WTC11 (cell line): Measurements from ENCODE around the gene STK32C.

Source experiments
- GRHL2 ChIP-seq: fragments of 250-450 bp; sonication (Bioruptor Pico); IDR thresholded peaks from 2 replicates; pipeline ENCODE4 v1.8.0; 2022; ENCODE audit warnings: mild to moderate bottlenecking, moderate library complexity; ENCODE audit not compliant: insufficient replicate concordance, severe bottlenecking
- ZNF121 ChIP-seq: sonication (generic); formaldehyde crosslinking; IDR thresholded peaks from 2 replicates; pipeline ENCODE4 v1.8.0; 2023; ENCODE audit warnings: missing genetic modification reagents
- ZNF416 ChIP-seq: fragments of 250-450 bp; sonication (Bioruptor Pico); IDR thresholded peaks from 2 replicates; pipeline ENCODE4 v1.9.0; 2021; ENCODE audit warnings: mild to moderate bottlenecking, inconsistent platforms
- ZNF671 ChIP-seq: fragments of 250-450 bp; sonication (Bioruptor Pico); IDR thresholded peaks from 2 replicates; pipeline ENCODE4 v1.8.0; 2021; ENCODE audit warnings: mild to moderate bottlenecking
- TF ChIP-seq, protein P1 (sequence below): sonication (generic); formaldehyde crosslinking; IDR thresholded peaks from 2 replicates; pipeline ENCODE4 v1.8.1; 2023; ENCODE audit warnings: mild to moderate bottlenecking, missing genetic modification reagents, moderate library complexity
- TF ChIP-seq, protein P2 (sequence below): fragments of 200-600 bp; IDR thresholded peaks from 2 replicates; pipeline ENCODE4 v1.8.0; 2022; ENCODE audit warnings: antibody characterized with exemption
- TF ChIP-seq, protein P3 (sequence below): sonication (generic); formaldehyde crosslinking; IDR thresholded peaks from 2 replicates; pipeline ENCODE4 v1.8.0; 2022; ENCODE audit warnings: mild to moderate bottlenecking, missing genetic modification reagents
- TF ChIP-seq, protein P4 (sequence below): sonication (generic); formaldehyde crosslinking; conservative IDR thresholded peaks from 2 replicates; pipeline ENCODE4 v1.8.1; 2023; ENCODE audit warnings: mild to moderate bottlenecking, low read depth, missing genetic modification reagents, moderate library complexity
- TF ChIP-seq, protein P5 (sequence below): sonication (generic); formaldehyde crosslinking; IDR thresholded peaks from 2 replicates; pipeline ENCODE4 v1.8.0; 2022; ENCODE audit warnings: mild to moderate bottlenecking, missing genetic modification reagents

DNA sequence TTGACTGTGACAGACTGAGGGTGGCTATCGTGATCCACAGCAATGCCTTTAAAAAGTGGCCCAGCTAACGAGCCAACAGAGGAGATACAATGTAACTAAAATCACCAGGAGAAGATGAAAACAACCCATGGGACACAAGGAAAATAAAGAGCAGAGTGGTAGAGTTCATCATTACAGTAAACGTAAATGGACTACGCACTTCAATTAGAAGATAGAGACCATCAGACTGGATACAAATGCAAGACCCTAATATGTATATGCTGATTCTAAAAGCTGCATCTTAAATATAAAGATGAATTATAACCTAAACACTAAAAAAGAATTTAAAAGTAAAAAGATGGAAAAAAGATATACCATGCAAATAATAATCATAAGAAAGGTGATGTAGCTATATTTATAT lies 6.6 kb upstream of the STK32C start:
- TF ChIP-seq, protein P1, sequence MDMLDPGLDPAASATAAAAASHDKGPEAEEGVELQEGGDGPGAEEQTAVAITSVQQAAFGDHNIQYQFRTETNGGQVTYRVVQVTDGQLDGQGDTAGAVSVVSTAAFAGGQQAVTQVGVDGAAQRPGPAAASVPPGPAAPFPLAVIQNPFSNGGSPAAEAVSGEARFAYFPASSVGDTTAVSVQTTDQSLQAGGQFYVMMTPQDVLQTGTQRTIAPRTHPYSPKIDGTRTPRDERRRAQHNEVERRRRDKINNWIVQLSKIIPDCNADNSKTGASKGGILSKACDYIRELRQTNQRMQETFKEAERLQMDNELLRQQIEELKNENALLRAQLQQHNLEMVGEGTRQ (CRISPR knock-in tag) = no peak
- TF ChIP-seq, protein P2, sequence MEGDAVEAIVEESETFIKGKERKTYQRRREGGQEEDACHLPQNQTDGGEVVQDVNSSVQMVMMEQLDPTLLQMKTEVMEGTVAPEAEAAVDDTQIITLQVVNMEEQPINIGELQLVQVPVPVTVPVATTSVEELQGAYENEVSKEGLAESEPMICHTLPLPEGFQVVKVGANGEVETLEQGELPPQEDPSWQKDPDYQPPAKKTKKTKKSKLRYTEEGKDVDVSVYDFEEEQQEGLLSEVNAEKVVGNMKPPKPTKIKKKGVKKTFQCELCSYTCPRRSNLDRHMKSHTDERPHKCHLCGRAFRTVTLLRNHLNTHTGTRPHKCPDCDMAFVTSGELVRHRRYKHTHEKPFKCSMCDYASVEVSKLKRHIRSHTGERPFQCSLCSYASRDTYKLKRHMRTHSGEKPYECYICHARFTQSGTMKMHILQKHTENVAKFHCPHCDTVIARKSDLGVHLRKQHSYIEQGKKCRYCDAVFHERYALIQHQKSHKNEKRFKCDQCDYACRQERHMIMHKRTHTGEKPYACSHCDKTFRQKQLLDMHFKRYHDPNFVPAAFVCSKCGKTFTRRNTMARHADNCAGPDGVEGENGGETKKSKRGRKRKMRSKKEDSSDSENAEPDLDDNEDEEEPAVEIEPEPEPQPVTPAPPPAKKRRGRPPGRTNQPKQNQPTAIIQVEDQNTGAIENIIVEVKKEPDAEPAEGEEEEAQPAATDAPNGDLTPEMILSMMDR = no peak
- no peak for TF ChIP-seq GRHL2 (CRISPR knock-in tag)
- TF ChIP-seq, protein P3, sequence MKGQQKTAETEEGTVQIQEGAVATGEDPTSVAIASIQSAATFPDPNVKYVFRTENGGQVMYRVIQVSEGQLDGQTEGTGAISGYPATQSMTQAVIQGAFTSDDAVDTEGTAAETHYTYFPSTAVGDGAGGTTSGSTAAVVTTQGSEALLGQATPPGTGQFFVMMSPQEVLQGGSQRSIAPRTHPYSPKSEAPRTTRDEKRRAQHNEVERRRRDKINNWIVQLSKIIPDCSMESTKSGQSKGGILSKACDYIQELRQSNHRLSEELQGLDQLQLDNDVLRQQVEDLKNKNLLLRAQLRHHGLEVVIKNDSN (CRISPR knock-in tag) = no peak
- TF ChIP-seq ZNF671 (CRISPR knock-in tag) = no peak
- TF ChIP-seq, protein P4, sequence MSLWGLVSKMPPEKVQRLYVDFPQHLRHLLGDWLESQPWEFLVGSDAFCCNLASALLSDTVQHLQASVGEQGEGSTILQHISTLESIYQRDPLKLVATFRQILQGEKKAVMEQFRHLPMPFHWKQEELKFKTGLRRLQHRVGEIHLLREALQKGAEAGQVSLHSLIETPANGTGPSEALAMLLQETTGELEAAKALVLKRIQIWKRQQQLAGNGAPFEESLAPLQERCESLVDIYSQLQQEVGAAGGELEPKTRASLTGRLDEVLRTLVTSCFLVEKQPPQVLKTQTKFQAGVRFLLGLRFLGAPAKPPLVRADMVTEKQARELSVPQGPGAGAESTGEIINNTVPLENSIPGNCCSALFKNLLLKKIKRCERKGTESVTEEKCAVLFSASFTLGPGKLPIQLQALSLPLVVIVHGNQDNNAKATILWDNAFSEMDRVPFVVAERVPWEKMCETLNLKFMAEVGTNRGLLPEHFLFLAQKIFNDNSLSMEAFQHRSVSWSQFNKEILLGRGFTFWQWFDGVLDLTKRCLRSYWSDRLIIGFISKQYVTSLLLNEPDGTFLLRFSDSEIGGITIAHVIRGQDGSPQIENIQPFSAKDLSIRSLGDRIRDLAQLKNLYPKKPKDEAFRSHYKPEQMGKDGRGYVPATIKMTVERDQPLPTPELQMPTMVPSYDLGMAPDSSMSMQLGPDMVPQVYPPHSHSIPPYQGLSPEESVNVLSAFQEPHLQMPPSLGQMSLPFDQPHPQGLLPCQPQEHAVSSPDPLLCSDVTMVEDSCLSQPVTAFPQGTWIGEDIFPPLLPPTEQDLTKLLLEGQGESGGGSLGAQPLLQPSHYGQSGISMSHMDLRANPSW (CRISPR knock-in tag) = no peak
- TF ChIP-seq, protein P5, sequence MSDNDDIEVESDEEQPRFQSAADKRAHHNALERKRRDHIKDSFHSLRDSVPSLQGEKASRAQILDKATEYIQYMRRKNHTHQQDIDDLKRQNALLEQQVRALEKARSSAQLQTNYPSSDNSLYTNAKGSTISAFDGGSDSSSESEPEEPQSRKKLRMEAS (CRISPR knock-in tag) = no peak
- TF ChIP-seq ZNF416 (CRISPR knock-in tag) = no peak
- TF ChIP-seq ZNF121 (CRISPR knock-in tag) = no peak
